ENCODE data around the gene FCRL5. TPM values are rescaled to one million over a fixed set of nuclear protein-coding genes. Genes with fewer than 3 reads are reported as not detected.
A peak's percentile ranks its signal among the peaks of the same experiment; 100 is the strongest.

FCRL5 gene
- total and polyA plus RNA-seq, 10 of the 15 experiments (the other 5 are each of a cell fraction or from before 2014, with no cell fraction given) = 1.1 to 136 (median 7.0) TPM

DNA sequence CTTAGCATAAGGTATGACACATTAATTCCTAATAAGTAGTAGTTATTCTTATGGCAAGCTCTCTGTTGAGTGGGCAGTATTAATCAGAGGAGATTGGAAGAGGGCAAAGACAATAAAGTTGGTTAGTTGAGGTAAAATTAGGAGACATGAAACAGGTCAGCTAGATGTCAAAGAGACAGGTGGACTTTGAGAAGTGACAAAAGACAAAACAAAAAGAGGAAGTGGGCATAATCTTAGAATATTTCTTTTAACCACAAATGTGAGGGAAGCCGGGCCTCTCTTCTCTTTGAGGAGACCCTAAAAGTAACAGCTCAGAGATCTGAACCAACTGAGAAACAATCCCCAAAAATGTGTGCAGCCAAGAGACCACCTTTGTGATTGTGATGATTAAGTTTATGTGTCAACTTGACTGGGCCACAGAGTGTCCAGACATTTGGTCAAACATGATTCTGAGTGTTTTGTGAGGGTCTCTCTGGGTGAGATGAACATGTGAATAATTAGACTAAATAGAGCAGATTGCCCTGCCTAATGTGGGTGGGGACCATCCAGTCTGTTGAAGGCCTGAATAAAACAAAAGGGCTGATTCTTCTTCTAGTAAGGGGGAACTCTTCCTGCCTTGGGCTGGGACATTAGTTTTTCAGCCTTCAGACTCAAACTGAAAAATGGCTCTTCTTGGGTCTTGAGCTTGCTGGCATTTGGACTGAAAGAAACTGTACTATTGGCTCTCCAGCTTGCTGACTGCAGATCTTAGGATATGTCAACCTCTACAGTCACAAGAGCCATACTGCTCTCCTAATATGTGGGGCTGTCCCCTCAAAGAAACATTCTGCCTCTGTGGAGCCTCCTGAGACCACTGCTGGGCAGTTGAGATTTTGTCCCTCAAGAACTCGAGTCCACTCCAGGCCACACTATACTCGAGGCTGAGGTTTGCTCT lies 40.0 kb downstream of the FCRL5 start (continued):
- peak; percentile 68 for TF ChIP-seq IRF4 (IDR thresholded peaks at IDR 0.05; ENCODE audit: low read depth, low read length)
- TF ChIP-seq NRF1 (conservative IDR thresholded peaks at IDR 0.05; ENCODE audit: low read depth, low read length) = no peak
- no peak for TF ChIP-seq ZSCAN29 (IDR thresholded peaks at IDR 0.05)
- no peak for TF ChIP-seq SREBF1 (IDR thresholded peaks at IDR 0.05; ENCODE audit: low read length)
- TF ChIP-seq ATF7 (IDR thresholded peaks at IDR 0.05; ENCODE audit: low read depth) = peak; percentile 71; the same call in 1 of the 2 replicates
- TF ChIP-seq POLR2A (IDR thresholded peaks at IDR 0.05; ENCODE audit: low read depth, low read length) = no peak
- no peak for TF ChIP-seq RFX5 (IDR thresholded peaks at IDR 0.05; ENCODE audit: low read depth, low read length)
- TF ChIP-seq ESRRA (IDR thresholded peaks at IDR 0.05; ENCODE audit: low read length) = no peak
- TF ChIP-seq LARP7 (IDR thresholded peaks at IDR 0.05) = no peak
- TF ChIP-seq GABPA (IDR thresholded peaks at IDR 0.05; ENCODE audit: low read depth) = 0 out of 2 replicates have a peak, but pooled peaks have one; percentile 43
- no peak for TF ChIP-seq SIN3A (IDR thresholded peaks at IDR 0.05; ENCODE audit: low read depth, low read length)
- no peak for TF ChIP-seq NFYB (IDR thresholded peaks at IDR 0.05; ENCODE audit: insufficient read depth, low read depth, low read length)
- TF ChIP-seq, protein P1, sequence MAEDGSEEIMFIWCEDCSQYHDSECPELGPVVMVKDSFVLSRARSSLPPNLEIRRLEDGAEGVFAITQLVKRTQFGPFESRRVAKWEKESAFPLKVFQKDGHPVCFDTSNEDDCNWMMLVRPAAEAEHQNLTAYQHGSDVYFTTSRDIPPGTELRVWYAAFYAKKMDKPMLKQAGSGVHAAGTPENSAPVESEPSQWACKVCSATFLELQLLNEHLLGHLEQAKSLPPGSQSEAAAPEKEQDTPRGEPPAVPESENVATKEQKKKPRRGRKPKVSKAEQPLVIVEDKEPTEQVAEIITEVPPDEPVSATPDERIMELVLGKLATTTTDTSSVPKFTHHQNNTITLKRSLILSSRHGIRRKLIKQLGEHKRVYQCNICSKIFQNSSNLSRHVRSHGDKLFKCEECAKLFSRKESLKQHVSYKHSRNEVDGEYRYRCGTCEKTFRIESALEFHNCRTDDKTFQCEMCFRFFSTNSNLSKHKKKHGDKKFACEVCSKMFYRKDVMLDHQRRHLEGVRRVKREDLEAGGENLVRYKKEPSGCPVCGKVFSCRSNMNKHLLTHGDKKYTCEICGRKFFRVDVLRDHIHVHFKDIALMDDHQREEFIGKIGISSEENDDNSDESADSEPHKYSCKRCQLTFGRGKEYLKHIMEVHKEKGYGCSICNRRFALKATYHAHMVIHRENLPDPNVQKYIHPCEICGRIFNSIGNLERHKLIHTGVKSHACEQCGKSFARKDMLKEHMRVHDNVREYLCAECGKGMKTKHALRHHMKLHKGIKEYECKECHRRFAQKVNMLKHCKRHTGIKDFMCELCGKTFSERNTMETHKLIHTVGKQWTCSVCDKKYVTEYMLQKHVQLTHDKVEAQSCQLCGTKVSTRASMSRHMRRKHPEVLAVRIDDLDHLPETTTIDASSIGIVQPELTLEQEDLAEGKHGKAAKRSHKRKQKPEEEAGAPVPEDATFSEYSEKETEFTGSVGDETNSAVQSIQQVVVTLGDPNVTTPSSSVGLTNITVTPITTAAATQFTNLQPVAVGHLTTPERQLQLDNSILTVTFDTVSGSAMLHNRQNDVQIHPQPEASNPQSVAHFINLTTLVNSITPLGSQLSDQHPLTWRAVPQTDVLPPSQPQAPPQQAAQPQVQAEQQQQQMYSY (CRISPR knock-in tag; IDR thresholded peaks at IDR 0.05) = no peak
- no peak for TF ChIP-seq KAT2A (conservative IDR thresholded peaks at IDR 0.05; ENCODE audit: control insufficient read depth, low read depth, low read length)
- TF ChIP-seq RUNX3 (IDR thresholded peaks at IDR 0.05; ENCODE audit: low read length) = peak; percentile 98
- TF ChIP-seq ZNF384 (IDR thresholded peaks at IDR 0.05; ENCODE audit: borderline replicate concordance, low read depth, low read length) = no peak
- TF ChIP-seq, protein P2, sequence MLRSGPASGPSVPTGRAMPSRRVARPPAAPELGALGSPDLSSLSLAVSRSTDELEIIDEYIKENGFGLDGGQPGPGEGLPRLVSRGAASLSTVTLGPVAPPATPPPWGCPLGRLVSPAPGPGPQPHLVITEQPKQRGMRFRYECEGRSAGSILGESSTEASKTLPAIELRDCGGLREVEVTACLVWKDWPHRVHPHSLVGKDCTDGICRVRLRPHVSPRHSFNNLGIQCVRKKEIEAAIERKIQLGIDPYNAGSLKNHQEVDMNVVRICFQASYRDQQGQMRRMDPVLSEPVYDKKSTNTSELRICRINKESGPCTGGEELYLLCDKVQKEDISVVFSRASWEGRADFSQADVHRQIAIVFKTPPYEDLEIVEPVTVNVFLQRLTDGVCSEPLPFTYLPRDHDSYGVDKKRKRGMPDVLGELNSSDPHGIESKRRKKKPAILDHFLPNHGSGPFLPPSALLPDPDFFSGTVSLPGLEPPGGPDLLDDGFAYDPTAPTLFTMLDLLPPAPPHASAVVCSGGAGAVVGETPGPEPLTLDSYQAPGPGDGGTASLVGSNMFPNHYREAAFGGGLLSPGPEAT (IDR thresholded peaks at IDR 0.05; ENCODE audit: low read depth) = peak; percentile 78; the same call in 1 of the 2 replicates
- TF ChIP-seq, protein P3, sequence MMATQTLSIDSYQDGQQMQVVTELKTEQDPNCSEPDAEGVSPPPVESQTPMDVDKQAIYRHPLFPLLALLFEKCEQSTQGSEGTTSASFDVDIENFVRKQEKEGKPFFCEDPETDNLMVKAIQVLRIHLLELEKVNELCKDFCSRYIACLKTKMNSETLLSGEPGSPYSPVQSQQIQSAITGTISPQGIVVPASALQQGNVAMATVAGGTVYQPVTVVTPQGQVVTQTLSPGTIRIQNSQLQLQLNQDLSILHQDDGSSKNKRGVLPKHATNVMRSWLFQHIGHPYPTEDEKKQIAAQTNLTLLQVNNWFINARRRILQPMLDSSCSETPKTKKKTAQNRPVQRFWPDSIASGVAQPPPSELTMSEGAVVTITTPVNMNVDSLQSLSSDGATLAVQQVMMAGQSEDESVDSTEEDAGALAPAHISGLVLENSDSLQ (IDR thresholded peaks at IDR 0.05) = peak; percentile 82
- TF ChIP-seq E4F1 (IDR thresholded peaks at IDR 0.05; ENCODE audit: borderline replicate concordance, partially characterized antibody) = no peak
- no peak for TF ChIP-seq ELK1 (IDR thresholded peaks at IDR 0.05; ENCODE audit: low read depth, low read length)
- no peak for TF ChIP-seq POLR2AphosphoS5 (IDR thresholded peaks at IDR 0.05; ENCODE audit: low read length)

All from GM12878 (cell line).